GM19455 (cell line): ENCODE measurements around the gene PTPRT.

Source experiments
- ATAC-seq: cut with Tn5 transposase; IDR thresholded peaks from one replicate; pipeline ENCODE4 v1.9.1; 2021; ENCODE audit not compliant: unreplicated experiment

PTPRT gene

DNA sequence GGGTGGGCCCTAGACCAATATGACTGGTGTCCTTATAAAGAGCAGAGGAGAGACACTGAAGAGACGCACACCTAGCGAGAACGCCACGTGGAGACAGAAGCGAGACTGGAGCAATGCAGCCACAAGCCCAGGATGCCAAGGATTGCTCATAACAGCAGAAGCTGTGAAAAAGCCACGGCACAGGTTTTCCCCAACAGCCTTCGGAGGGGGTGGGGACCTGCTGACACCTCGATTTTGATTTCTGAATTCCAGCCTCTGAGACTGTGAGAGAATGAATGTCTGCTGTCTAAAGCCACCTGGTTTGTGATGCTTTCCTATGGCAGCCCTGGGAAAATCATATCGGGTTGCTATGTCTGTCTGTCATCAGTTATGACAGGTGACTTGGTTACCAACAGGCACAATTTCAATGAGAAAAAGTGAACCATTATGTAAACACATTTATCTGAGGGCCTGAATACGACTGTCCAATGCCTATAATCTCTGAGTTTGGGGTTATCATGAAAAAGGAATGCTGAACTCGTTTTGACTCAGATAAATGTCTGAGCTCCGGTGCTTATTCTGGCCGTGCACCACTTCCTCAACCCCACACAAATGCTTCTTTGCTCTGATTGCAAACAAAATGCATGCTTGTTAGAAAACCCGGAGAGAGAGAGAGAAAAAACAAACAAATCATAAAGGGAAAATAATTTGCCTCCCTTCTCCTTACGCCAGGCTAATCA lies 769.7 kb downstream of the PTPRT start:
- no peak for ATAC-seq

DNA sequence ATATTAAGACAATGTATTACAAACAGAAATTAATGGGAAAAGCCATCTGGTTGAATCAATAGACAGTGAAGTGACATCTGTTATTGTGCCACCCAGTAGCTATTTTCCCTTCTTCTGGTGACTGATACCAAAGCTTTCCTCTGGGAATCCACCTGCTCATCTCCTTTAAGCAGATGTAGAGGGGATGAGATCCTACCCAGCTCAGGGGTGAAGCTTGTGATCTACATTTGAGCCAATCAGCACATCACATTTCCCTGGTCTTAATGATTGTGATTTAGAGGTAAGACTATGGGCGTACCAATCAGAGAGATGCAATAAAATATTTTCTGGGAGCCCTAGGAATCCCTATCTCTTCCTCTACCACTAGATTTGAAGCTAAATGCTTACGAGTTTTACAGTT lies 782.9 kb downstream of the PTPRT start:
- ATAC-seq: no peak

DNA sequence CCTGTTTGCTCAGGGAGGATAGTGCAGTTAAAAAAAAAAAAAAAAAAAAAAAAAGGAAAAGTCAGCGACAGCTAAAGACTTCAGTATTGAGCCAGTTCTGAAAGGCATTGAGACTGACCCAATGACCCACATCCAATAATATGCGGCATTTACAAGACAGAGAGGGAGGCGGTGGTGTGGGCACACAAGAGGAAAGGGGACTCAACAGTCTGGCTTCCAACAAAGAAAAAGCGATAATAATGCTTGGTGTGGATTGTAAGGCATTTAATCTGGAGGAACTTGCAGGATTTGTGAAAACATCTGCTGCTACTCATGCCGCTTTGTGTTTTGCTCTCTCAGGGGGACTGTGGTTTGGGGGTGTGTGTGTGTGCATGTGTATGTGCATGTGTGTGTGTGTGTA lies 787.3 kb downstream of the PTPRT start:
- ATAC-seq: no peak

DNA sequence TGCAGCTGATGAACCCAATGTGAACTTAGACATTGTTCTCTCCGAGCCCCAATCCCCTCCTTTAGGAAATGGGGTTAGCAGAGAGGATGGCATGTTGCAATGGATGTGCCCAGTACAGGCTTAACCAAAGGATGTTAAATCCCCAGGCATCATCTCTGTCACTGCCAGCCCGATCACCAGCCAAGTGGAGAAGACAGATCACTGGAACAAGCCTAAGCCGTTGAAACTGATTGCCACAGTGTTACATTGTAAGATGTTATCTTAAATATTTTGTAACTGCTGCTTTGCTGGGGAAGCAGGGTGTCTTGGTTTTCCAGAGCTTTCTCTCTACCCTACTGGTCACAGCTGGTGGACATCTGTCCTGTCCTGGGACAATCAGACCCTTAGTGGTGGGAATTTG lies 788.1 kb downstream of the PTPRT start:
- no peak for ATAC-seq

DNA sequence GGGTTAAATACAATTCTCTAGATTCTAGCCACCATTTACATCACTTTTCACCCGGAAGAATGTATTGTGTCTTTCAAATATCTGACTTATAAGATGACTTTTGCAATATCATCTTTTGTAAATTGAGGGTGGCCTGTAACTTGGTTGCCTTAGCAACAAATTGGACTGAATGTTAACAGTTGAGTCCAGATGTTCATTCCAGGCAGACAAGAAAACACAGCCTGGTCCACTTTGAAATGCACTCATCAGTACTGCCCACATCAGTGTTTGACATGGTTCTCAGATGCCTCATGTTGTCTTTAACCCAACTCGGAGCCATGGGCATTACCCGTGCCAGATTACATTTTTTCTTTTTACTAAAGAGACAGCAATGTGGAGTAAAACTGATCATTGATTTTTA lies 789.9 kb downstream of the PTPRT start:
- no peak for ATAC-seq

DNA sequence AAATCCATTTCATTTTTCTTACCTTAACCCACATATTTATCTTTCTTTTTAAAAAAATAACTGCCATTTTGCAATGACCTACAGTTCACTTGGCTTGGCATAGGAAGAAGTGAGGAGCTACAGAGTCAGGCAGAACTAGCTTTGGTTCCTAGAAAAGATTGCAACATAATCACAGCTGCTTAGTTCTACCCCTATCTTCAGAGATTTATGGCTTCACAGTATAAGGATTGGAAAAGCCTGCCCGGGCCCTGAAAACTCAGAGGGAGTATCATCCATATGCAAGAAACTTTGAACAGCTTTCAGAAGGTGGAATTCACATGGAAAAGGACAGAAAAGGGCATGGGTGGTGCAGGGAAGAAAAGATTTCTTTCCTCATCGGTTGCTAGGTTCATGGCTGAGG lies 797.3 kb downstream of the PTPRT start:
- ATAC-seq: no peak

DNA sequence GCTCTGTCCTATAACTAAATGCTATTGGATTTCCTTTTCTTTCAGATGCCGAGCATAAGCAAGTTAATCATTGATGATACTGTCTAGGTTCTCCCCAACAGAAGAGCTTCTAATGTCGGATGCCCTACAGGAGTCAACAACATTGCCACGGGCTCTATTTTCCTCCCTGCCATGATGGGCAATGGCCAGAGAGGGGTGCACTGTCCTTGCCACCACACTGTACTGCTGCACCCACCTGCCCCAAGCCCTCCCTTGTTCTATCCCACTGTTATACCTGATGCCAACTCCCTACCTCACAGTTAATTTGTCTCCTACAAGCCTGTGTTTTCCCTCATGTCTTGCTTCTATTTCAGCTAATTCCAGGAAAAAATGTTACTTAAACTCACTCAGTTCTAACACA lies 797.9 kb downstream of the PTPRT start:
- ATAC-seq: no peak

DNA sequence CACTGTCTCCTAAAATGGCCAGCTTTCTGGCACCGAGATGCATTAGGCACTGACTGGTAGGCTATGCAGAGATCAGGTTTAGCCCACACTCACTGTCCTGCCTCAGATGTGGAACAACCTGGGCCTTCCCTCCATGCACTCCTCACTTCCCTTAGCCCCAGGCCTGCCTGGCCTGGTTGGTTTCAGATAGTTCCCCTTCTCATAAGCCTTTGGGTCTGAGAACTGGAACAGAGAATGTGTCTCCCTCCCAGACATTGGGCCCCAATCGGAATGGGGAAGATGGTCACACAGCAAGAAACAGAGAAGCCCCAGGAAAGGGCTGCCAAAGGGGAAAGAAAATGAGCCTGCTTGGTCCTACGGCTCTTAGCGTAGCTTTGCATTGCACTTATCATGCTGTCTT lies 809.4 kb downstream of the PTPRT start:
- ATAC-seq: no peak

DNA sequence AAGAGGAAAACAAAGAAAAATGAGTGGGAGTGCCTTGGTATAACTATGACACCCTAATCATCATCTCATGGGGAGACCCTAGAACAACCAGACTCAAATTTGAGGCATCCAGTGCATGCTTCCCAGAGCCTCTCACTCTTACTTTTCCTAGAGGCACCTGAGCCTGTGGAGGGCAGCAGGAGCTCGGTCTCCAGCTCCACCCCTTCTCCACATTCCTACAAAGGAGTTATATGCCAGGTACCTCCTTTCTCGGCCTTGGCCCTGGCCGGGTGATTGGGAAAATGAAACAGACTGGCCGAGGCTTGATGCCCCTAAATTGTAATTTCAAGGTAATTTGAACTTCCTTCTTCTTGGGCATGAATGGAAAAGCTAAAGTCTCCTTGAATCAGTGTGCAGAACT lies 810.3 kb downstream of the PTPRT start:
- ATAC-seq: no peak

DNA sequence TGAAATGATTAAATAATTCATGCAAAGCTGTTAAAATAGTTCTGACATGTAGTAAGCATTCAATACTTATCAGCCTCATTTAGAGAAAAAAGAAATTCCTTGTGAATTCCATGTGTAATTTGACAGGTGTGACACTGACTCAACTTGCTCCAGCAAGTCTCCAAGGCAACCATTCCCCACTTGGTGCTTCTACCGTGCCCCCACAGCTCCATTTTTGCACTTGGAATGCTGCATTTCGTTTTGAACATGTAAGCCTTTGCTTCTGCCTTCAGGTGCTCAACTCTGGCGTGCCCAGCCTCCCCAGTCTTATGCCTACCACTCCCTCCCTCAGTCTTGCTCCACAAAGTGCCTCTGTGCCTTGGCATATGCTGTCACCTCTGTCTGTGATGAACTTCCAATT lies 810.9 kb downstream of the PTPRT start:
- no peak for ATAC-seq

DNA sequence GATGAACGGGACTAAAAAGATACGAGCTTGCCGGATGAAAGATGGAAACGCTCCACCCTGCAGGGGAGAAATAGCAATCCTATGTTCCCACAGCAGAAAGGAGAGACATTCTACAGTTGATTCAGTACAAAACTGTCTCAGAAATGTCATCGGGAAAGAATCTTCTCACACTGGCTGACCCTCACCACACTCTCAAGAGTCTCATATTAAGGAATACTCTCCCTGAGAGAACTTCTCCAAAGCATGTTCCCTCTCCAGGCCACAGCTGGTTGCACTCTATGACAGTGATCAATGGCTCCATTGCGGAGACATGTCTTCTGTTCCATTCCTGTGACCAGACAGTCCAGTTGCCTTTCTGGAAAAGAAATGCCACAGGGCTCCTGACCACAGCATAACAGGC lies 813.6 kb downstream of the PTPRT start:
- ATAC-seq: no peak

DNA sequence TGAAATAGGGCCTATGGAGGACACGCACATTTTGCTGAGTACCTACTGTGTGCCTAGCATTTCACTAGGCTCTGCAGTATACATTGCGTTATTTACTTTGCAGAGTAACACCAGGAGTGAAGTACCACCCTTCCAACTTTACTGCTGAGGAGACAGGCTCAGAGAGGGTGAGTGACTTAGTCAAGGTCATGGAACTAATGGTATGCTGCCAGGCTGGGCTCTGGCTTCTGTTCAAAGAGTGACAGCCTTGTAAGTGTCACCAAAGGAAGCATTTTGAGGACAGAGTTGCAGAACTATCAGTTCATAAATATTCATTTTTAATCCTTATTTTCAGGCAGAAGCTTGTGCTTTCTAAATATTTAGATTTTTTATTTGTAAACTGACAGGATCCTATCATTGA lies 816.7 kb downstream of the PTPRT start:
- no peak for ATAC-seq

DNA sequence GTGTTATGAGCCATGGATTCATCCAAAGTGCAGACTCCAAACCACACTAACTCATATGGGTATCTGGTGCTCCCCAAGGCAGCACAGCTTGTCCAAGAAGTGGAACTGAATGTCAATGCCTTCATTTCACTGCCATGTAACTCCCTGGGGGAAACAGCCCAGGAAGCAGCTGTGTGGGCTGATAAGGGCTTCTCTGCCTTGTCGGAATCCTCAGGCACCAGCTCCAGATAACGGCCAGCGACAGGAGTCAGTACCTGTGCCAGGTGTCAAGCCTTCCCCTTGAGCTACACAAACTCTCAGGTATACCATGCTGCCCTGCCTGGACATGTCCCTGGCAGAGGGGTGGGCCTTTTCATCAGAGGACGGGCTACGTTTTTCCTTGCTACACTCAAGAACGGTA lies 819.6 kb downstream of the PTPRT start:
- ATAC-seq: no peak

DNA sequence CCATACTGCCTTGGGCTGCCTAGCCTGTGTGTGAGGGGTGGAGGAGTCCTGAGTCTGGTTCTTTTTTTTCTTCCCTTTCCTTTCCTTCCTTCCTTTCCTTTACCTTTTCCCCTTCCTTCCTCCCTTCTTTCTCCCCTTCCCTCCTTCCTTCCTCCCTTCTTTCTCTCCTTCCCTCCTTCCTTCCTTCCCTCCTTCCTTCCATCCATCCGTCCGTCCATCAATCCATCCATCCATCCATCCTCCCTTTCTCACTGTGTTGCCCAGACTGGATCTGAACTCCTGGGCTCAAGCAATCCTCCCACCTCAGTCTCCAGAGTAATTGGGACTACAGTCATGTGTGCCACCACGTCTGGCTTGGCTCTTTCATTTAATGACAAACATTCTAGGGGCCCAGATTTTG lies 820.8 kb downstream of the PTPRT start:
- no peak for ATAC-seq

DNA sequence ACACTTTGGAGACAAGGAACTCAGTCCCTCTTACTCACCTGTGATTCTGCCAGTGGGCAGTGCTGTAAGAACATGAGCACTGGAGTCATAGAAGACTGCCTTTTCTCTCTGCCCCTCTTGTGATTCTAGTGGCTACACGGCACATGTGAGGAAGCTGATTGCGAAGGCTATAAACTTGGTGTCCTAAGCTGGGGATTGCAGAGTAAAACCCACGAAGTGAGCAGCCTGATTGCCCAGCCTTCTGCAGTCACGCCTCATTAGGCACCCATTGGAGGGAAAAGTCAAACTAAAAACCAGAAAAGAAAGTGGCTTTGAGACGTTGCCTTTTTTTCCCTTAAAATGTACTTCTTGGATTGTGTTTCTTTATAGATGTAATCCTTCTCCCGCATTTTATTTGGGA lies 823.1 kb downstream of the PTPRT start:
- no peak for ATAC-seq

DNA sequence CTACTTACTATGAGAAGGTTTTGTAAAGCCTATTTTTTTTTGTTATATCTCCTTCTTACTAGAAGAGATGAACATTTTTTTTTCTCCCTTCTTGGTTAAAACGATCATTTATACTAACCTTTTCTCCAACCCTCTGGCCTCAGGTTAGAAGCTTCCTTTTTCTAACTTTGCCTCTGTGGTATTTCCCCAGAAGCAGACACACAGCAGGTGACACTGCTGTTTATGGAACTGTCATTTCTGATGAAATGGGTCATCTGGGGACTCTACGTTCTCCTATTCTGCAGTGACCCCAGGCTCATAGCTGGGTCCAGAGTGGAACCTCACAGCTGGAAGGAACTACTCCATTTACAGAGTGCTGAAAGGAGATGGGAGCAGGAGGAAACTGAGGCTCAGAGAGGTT lies 825.3 kb downstream of the PTPRT start:
- no peak for ATAC-seq

DNA sequence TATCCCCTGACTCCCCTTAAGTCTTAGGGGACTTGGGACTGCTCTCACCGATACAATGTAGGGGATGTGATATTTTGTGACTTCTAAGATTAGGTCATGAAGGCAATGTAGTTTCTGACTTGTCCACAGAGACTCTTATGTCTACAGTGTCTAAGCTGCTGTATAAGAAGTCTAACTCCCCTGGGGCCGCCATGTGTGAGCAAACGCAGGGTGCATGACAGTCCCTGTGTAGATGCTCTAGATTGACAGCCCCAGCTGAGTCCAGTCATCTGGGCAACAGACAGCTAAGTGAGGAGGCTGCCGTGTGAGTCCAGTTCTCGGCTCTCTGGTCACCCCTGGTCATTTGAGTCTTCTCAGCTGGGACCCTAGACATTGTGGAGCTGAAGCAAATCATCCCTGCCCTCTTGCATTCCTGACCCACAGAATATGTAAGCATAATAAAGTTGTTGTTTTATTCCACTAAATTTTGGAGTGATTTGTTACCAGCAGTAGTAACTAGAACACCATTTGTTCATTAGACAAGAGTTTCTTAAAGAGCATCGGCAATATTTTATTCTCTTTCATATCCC lies 828.2 kb downstream of the PTPRT start:
- ATAC-seq: no peak

DNA sequence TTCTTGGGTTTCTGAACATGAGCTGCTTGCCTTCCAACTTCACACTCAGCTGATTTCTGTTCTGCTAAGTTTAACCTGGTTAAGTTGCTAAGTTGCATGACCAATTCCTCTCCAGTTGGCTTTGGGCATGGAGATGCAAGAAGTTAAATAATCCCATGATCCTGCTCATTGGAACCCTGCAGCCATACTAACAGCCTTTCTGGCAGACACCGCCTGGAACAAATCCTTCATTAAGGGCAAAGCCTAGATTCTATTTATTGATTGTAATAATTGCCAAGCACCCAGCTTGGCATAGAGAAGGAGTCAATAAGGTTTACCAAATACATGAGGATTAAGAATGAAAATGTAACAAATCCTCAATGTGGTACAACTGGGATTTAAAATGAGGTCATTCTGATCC lies 829.1 kb downstream of the PTPRT start:
- no peak for ATAC-seq

DNA sequence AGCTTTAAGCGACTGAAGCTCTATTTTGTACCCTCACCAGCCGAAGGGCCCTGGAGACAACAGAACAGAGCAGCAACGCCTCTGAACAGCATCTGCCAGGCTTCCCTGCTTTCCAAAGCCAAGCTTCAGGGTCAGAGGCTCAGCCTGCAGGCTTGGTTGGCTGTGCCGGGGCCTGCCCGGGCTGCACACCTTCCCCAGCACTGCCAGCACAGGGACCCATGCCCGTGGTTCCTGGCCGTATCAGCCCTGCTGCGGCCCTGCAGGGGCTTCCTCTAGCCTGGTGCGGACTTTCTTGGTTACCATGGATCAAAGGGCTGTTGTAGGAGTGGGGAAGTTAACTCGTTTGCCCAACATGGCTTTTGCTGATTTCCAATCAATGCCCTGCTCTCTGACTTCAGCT lies 830.1 kb downstream of the PTPRT start:
- no peak for ATAC-seq

DNA sequence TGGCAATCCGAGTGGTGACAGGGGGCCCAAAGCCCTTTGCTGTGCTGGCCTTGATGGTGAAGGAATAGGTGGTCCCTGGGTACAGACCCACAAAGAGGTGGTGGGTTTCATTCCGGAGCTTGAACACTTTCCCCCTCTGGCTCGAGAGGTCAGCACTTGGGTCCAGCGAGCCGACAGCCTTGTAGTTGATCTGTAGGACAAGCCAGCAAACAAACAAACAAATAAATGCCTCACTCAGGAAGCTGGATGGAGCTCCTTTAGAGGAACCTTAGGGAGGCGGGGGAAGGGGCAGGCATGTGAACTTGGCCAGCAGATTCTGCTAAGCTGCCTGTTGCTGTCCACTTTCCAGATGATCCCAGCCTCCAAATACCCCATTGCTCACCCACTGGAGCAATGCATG lies 837.6 kb downstream of the PTPRT start:
- ATAC-seq: no peak

DNA sequence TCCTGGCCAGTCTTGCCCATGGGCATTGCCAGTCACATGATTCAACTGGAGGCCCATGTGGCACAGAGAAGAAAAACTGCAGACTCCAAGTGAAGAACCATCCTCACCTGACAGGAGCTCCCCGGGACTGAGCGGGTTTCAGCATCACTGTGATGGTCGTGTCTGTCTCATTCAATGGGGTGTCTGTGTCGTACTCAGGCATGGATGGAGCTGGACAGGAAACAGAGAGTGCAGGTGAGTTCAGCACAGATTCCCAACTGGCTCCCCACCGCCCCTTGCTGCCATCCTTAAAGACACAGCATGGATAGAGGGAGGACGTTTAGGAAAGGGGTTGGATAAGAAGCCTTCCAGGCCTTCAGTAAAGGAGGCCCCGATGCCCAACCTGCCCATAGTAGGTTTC lies 839.2 kb downstream of the PTPRT start:
- no peak for ATAC-seq

DNA sequence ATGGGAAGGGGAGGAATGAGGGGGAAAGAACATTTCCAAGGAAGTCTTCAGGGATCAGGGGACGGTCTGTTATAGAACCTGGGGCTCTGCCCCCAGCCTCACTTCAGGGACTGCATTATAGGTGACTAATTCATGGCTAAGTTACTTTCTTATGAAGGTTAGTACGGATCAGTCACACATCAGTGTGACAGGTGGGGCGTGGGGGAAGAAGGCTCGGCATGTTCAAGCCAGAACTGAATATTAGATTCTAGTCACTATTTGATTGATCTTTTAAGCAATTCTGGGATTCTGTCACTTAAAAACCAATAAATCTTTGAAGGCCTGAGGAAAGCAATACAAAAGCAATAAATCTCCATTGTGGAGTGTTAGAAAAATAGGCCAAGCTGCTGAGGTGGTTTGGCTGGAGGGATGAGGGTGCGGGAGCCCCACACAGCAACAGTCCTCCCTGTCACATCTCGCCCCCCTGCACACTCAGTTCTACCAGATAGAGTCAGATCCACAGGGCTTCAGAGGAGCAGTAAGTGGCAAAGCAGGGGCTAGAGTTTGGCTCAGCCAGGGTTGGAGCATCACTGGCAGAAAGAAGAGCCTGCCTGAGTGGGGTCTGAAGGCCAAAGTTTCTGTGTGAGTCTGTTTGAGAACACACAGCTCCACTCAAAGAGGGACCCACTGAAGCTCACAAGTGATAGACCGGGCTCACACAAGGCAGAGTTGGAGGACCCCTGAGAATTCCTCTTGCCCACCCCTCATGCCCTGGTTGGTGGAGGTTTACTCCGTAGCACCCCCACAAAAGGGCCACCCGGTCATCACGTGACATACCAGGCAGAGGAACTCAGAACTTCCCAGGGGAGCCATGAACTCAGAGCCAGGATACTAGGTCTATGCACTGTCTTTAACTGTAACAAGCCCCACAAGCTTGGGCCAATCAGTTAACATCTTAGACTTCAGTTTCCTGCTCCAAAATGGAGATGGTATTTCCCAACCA lies 843.2 kb downstream of the PTPRT start:
- no peak for ATAC-seq
